ENCODE data around the gene SLC10A6.

GRCh38 chr4:86891762-86892635 lies 42.8 kb upstream of the SLC10A6 start, which contains the start of gene C4orf36:
- TF ChIP-seq, protein P1, sequence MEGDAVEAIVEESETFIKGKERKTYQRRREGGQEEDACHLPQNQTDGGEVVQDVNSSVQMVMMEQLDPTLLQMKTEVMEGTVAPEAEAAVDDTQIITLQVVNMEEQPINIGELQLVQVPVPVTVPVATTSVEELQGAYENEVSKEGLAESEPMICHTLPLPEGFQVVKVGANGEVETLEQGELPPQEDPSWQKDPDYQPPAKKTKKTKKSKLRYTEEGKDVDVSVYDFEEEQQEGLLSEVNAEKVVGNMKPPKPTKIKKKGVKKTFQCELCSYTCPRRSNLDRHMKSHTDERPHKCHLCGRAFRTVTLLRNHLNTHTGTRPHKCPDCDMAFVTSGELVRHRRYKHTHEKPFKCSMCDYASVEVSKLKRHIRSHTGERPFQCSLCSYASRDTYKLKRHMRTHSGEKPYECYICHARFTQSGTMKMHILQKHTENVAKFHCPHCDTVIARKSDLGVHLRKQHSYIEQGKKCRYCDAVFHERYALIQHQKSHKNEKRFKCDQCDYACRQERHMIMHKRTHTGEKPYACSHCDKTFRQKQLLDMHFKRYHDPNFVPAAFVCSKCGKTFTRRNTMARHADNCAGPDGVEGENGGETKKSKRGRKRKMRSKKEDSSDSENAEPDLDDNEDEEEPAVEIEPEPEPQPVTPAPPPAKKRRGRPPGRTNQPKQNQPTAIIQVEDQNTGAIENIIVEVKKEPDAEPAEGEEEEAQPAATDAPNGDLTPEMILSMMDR (IDR thresholded peaks at IDR 0.05 in 4 of 5, conservative IDR thresholded peaks at IDR 0.05 in 1 of 5) = no peak
- TF ChIP-seq POLR2A (IDR thresholded peaks at IDR 0.05) = no peak
